AG04449 (cell line): ENCODE data around the gene CCHCR1.
A peak's percentile ranks its signal among the peaks of the same experiment; 100 is the strongest.
"Not testable (repeated sequence)": the region's sequence is repeated elsewhere in the genome, so short reads cannot be mapped to it uniquely, and the experiment has no call there.

Source experiments
- CTCF ChIA-PET: fragments of 350-600 bp; formaldehyde crosslinking; extraction: SDS; loops from one replicate; lab custom pipeline; 2021; ENCODE audit warnings: antibody characterized with exemption; lab: Yijun Ruan, JAX
- POLR2A ChIA-PET: fragments of 400-600, 350-600 bp; formaldehyde crosslinking; extraction: SDS; loops from one replicate; lab custom pipeline; 2020; ENCODE audit warnings: antibody characterized with exemption, inconsistent platforms; lab: Yijun Ruan, JAX
- DNase-seq: peaks from one replicate; pipeline ENCODE4 v3.0.0-alpha.2; 2010; ENCODE audit warnings: low read depth, low spot score
- H3K4me3 ChIP-seq: 2 replicates; pipeline ENCODE4 v1.5.1; 2011; ENCODE audit warnings: low read depth, mild to moderate bottlenecking, control low read depth, low read length
- TF ChIP-seq, protein P1 (sequence below): IDR thresholded peaks from one replicate; pipeline ENCODE4 v1.5.1; 2011; ENCODE audit warnings: mild to moderate bottlenecking, moderate library complexity, low read length, control low read depth, inconsistent platforms; ENCODE audit not compliant: insufficient read depth; ENCODE audit errors: missing control alignments

CCHCR1 gene

DNA sequence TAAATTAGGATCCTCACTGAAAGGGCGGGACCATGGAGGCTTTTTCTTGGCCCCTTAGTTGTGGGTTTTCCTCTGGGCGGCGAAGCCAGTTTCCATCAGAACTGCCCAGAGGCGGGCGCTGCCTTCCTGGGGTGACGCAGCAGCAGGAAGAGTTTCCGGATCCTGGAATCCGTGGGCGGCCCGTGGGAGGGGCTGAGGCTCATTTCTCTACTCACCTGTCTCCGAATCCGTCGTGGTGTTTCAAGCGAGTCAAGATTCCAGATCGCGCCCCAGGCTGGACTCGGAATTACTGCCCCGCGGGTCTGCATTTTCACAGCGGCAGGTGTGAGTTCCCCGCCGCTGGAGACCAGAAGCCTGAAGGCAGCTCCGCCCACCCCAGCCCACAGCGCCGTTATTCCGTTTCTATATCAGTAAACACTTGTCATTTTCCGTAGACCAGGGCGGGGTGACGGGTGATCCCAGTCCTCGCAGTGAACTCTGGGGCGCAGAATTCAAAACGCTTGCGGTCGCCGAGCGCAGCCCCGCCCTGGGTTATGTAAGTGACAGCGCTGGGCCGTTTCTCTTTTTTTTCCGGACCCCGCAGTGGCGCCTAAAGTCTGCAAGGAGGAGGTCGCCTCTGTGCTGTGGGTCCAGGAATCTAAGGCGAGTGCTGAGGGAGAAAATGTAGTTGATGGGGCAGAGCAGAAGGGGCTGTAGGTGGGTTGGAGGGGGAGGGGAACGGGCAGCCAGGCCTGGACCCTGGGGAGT, 40.1 kb upstream of the CCHCR1 start:
- no peak for DNase-seq
- H3K4me3 ChIP-seq = peak overlapping the region; percentile 72
- TF ChIP-seq, protein P1, sequence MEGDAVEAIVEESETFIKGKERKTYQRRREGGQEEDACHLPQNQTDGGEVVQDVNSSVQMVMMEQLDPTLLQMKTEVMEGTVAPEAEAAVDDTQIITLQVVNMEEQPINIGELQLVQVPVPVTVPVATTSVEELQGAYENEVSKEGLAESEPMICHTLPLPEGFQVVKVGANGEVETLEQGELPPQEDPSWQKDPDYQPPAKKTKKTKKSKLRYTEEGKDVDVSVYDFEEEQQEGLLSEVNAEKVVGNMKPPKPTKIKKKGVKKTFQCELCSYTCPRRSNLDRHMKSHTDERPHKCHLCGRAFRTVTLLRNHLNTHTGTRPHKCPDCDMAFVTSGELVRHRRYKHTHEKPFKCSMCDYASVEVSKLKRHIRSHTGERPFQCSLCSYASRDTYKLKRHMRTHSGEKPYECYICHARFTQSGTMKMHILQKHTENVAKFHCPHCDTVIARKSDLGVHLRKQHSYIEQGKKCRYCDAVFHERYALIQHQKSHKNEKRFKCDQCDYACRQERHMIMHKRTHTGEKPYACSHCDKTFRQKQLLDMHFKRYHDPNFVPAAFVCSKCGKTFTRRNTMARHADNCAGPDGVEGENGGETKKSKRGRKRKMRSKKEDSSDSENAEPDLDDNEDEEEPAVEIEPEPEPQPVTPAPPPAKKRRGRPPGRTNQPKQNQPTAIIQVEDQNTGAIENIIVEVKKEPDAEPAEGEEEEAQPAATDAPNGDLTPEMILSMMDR = no peak
- ChIA-PET POLR2A (interaction anchor here (0.7 to 2.0 kb wide), 2 partner anchors 169 to 301 kb away, joined by 3 to 5 read pairs; no protein-coding TSS in a partner anchor), CTCF (interaction anchor here (1.1 to 13.7 kb wide), 14 partner anchors 10 to 200 kb away, joined by 3 to 505 read pairs (median 6); partner anchors contain the start of genes PSORS1C2 and TCF19)

DNA sequence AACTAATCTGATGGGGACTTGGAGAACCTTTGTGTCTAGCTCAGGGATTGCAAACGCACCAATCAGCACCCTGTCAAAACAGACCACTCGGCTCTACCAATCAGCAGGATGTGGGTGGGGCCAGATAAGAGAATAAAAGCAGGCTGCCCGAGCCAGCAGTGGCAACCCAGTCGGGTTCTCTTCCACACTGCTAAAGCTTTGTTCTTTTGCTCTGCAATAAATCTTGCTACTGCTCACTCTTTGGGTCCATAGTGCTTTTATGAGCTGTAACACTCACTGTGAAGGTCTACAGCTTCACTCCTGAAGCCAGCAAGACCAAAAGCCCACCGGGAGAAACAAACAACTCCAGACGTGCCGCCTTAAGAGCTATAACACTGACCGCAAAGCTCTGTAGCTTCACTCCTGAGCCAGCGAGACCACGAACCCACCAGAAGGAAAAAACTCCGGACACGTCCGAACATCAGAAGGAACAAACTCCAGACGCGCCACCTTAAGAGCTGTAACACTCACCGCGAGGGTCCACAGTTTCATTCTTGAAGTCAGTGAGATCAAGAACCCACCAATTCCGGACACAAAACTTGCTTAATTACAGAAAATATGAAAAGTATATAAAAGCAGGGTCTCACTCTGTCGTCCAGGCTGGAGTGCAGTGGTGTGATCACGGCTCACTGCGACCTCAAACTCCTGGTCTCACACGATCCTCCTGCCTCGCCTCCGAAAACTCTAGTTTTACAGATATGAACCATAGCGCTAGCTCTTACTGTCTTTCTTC, 38.8 kb upstream of the CCHCR1 start:
- POLR2A ChIA-PET = interaction anchor here (2.0 kb wide), 1 partner anchor 170 kb away, joined by 5 read pairs; no protein-coding TSS in a partner anchor
- CTCF ChIA-PET = interaction anchor here (0.6 to 13.7 kb wide), 31 partner anchors 9 to 319 kb away, joined by 3 to 505 read pairs (median 4); partner anchors contain the start of genes PSORS1C1, PSORS1C2 and TCF19
- not testable (repeated sequence) for H3K4me3 ChIP-seq, DNase-seq

DNA sequence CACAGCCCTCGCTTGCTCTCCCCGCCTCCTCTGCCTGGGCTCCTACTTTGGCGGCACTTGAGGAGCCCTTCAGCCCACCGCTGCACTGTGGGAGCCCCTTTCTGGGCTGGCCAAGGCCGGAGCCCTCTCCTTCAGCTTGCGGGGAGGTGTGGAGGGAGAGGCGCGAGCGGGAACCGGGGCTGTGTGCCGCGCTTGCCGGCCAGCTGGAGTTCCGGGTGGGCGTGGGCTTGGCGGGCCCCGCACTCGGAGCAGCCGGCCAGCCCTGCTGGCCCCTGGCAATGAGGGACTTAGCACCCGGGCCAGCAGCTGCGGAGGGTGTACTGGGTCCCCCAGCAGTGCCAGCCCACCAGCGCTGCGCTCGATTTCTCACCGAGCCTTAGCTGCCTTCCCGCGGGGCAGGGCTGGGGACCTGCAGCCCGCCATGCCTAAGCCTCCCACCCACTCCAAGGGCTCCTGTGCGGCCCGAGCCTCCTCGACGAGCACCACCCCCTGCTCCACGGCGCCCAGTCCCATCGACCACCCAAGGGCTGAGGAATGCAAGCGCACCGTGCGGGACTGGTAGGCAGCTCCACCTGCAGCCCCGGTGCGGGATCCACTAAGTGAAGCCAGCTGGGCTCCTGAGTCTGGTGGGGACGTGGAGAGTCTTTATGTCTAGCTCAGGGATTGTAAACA, 37.8 kb upstream of the CCHCR1 start:
- POLR2A ChIA-PET, DNase-seq, H3K4me3 ChIP-seq: not testable (repeated sequence)
- CTCF ChIA-PET = interaction anchor here (0.9 to 13.7 kb wide), 13 partner anchors 7 to 318 kb away, joined by 3 to 505 read pairs (median 5); partner anchors contain the start of genes PSORS1C1 and PSORS1C2

DNA sequence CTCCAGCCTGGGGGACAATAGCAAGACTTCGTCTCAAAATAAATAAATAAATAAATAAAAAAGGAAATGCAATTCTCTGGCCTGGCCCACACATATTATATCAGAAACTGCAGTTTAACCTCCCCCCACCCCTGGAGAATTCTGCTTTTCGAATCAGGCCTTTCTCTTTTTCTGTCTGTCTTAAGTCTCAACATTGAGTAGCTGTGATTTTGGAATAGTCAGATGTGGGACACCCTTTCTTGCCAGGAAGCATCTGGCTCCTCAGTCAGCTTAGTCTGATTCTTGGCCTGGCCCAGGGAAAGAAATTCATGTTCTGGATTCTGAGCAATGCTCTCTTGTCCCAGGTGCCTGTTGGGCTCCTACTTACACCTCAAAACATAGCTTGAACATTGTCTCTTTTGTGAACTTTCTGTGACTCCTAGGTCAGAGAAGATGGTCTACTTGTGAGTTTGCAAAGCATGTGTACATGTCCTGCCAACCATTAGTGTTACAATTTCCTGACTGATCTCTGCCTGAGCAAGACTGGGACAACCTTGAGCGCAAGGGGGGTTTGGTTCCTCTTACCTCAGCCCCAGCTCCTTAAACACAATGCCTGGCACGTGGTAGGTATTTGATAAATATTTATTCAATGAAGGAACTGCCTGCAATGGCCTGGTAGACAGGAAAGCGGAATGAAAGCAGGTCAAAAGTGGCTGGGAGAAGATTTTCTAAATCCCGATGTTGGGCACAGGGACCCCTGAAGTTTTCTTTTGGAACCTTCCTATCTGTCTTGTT, 36.6 kb upstream of the CCHCR1 start:
- CTCF ChIA-PET = interaction anchor here (1.1 to 13.7 kb wide), 11 partner anchors 8 to 182 kb away, joined by 3 to 505 read pairs (median 5); partner anchors contain the start of gene PSORS1C2
- TF ChIP-seq, protein P1 = no peak
- H3K4me3 ChIP-seq = no peak overlapping the region
- no peak for DNase-seq
- POLR2A ChIA-PET = no interaction called here

DNA sequence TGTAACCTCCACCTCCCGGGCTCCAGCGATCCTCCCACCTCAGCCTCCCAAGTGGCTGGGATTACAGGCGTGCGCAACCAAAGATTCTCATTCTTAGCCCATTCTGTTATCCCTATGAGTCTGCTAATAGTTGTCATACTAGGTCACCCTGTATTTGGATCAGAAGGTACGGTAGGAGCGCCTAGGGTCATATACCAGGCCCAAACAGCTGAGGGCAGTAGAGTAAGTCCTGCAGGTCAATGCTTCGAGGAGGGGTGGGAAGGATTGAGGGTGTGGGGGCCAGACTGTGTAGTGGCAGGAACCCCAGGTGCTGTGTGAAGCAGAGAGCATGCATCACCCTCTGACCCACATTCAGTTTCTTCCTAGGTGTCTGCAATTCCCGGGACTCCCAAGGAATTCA, 35.6 kb upstream of the CCHCR1 start:
- TF ChIP-seq, protein P1 = no peak
- ChIA-PET CTCF (interaction anchor here (0.8 to 13.7 kb wide), 12 partner anchors 10 to 174 kb away, joined by 3 to 505 read pairs (median 9); partner anchors contain the start of genes CCHCR1 and PSORS1C2), POLR2A (interaction anchor here (1.4 kb wide), 1 partner anchor 35 kb away, joined by 4 read pairs; the partner anchor contains the start of gene TCF19)
- DNase-seq = no peak
- H3K4me3 ChIP-seq = no peak overlapping the region

GRCh38 chr6:31192431-31193105, 35.0 kb upstream of the CCHCR1 start:
- ChIA-PET POLR2A (interaction anchor here (0.7 to 1.4 kb wide), 4 partner anchors 34 to 254 kb away, joined by 3 to 4 read pairs (median 4); partner anchors contain the start of gene TCF19), CTCF (interaction anchor here (0.7 to 13.7 kb wide), 25 partner anchors 8 to 277 kb away, joined by 3 to 505 read pairs (median 4); partner anchors contain the start of genes CCHCR1, PSORS1C1 and PSORS1C2)
- DNase-seq, H3K4me3 ChIP-seq: not testable (repeated sequence)
- TF ChIP-seq, protein P1 = peak; percentile 61
